ENCODE results near the gene GRM8. TPM values are rescaled to one million over a fixed set of nuclear protein-coding genes. Genes with fewer than 3 reads are reported as not detected.
"Not testable (repeated sequence)": the region's sequence is repeated elsewhere in the genome, so short reads cannot be mapped to it uniquely, and the experiment has no call there.

The GRM8 gene
- total and polyA plus RNA-seq, 8 donors = 0.26 to 0.75 (median 0.44) TPM; not detected in 2

- DNase-seq; H3K27ac ChIP-seq; H3K36me3 ChIP-seq; intact Hi-C loops (cut with DNase I); H3K27me3 ChIP-seq; H3K4me3 ChIP-seq; H3K4me1 ChIP-seq; ATAC-seq; H3K9me3 ChIP-seq: not testable (repeated sequence)
Observed at GRCh38 chr7:126901041-126901765, 351.5 kb downstream of the GRM8 start.

DNA sequence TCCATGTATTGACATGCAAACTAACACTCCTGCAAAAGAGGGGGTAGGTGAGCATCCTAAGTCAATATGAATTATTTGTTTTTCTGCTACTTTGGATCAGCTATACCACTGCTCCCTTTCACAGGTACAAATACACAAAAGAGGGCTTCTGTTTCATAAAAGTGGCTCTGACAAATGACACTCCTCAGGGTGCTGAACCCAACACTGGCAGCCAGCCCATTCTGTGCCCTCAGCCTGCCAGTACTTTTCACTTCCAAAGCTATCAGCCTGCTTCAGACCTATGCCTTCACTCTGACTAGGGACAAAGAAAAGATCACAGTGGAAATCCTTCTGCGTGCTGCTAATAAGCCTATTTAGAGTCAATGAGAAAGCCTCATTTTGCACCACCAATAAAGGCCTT, 364.8 kb downstream of the GRM8 start:
- H3K4me3 ChIP-seq; H3K27me3 ChIP-seq; ATAC-seq; H3K9me3 ChIP-seq; DNase-seq; intact Hi-C loops (cut with DNase I); H3K27ac ChIP-seq; H3K4me1 ChIP-seq; H3K36me3 ChIP-seq: not testable (repeated sequence)

- H3K4me1 ChIP-seq; H3K27me3 ChIP-seq; H3K9me3 ChIP-seq; intact Hi-C loops (cut with DNase I); H3K36me3 ChIP-seq; H3K4me3 ChIP-seq; H3K27ac ChIP-seq; ATAC-seq; DNase-seq: not testable (repeated sequence)
Observed at GRCh38 chr7:126887560-126887959, 365.2 kb downstream of the GRM8 start.

GRCh38 chr7:126882730-126883129, 370.0 kb downstream of the GRM8 start:
- H3K36me3 ChIP-seq; H3K27me3 ChIP-seq; intact Hi-C loops (cut with DNase I); ATAC-seq; H3K4me1 ChIP-seq; H3K27ac ChIP-seq; DNase-seq; H3K4me3 ChIP-seq; H3K9me3 ChIP-seq: not testable (repeated sequence)

DNA sequence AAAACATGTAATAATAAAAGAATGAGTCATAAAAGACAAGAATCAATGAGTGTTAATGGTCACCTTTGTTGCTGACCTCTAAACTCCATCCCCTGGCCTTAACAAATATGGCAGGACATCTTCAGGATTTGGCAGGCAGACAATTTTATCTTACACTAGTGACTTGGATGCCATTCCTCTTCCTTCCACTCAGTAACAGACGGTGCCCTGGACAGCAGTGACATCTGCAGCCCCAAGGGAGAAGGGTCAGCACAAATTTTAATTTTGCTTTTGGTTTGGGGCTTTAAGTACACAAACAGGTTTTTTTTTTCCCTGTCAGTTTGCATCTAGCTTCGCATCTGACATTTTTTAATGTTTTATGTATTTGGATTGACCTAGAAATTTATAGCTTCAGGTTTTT, 370.8 kb downstream of the GRM8 start:
- H3K27ac ChIP-seq; H3K4me3 ChIP-seq; H3K9me3 ChIP-seq; intact Hi-C loops (cut with DNase I); ATAC-seq; H3K36me3 ChIP-seq; H3K27me3 ChIP-seq; H3K4me1 ChIP-seq; DNase-seq: not testable (repeated sequence)

GRCh38 chr7:126881315-126881714, 371.4 kb downstream of the GRM8 start:
- no peaks in the 10 kb centered on the region for H3K4me1 ChIP-seq
- intact Hi-C loops (cut with DNase I) = no loop called here
- no peaks in the 10 kb centered on the region for H3K27me3 ChIP-seq
- no peaks in the 10 kb centered on the region for H3K36me3 ChIP-seq
- ATAC-seq (no peak), DNase-seq (peak in 1 of 4 donors; percentile 2)
- H3K4me3 ChIP-seq = no peak overlapping the region
- H3K9me3 ChIP-seq = no peaks in the 10 kb centered on the region
- TF ChIP-seq, protein P1, sequence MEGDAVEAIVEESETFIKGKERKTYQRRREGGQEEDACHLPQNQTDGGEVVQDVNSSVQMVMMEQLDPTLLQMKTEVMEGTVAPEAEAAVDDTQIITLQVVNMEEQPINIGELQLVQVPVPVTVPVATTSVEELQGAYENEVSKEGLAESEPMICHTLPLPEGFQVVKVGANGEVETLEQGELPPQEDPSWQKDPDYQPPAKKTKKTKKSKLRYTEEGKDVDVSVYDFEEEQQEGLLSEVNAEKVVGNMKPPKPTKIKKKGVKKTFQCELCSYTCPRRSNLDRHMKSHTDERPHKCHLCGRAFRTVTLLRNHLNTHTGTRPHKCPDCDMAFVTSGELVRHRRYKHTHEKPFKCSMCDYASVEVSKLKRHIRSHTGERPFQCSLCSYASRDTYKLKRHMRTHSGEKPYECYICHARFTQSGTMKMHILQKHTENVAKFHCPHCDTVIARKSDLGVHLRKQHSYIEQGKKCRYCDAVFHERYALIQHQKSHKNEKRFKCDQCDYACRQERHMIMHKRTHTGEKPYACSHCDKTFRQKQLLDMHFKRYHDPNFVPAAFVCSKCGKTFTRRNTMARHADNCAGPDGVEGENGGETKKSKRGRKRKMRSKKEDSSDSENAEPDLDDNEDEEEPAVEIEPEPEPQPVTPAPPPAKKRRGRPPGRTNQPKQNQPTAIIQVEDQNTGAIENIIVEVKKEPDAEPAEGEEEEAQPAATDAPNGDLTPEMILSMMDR (IDR thresholded peaks at IDR 0.05) = no peak
- no peak overlapping the region for H3K27ac ChIP-seq

DNA sequence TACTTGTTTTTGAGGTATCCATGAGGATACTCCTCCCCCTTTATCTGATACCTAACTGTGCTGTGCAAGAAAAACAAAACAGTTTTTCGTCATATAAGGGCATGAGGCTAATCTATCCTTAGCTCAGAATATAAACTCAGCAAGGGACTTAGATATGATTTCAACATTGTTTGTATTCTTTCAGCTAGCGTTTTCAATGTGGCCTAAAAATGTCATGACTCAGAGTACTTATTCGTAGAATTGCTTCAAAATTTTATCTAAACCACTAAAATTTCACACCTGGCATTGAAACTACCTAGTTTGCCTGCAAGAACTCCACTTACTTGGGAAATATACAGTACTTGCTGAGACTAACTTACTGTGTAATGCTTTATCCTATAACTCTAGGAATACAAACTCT, 376.2 kb downstream of the GRM8 start:
- intact Hi-C loops (cut with DNase I); H3K27ac ChIP-seq; DNase-seq; H3K4me1 ChIP-seq; H3K9me3 ChIP-seq; ATAC-seq; H3K27me3 ChIP-seq; H3K36me3 ChIP-seq; H3K4me3 ChIP-seq: not testable (repeated sequence)

DNA sequence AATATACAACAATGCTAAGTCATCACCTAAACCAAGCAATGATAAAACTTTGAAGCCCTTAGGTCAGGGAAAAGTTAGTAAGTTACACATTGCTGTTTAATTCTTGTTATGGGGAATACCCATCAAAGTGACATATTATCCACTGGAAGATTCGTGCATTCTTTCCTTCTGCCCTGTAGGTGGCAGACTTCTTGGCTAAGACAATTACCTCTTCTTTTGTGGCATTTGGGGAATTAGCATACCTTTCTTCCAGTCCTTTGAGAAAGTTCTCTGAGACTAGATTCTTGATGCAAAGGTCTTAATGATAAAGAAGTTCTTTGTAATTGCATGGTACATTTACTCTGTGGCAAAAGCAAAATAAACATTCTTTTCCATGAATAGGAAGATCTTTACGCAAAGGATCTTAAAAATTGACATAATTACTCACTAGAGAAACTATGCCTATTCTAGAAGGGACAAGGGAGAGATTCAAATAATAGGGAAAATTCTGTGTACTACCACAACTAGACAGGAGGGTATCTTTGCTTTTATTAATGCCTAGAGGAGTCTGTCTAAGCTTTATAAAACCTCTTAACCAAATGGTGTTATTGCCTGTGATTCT, 395.9 kb downstream of the GRM8 start:
- TF ChIP-seq, protein P1 (IDR thresholded peaks at IDR 0.05) = peak; percentile 19 to 29
- Histone ChIP-seq H3K27me3 (peaks cover 0 to under 1% of the 10 kb centered on the region in 2 donors), H3K4me3 (no peak overlapping the region), H3K27ac (no peak overlapping the region), H3K4me1 (no peaks in the 10 kb centered on the region), H3K36me3 (no peaks in the 10 kb centered on the region), H3K9me3 (no peaks in the 10 kb centered on the region)
- intact Hi-C loops (cut with DNase I) = no loop called here
- DNase-seq = peak in 1 of 4 donors; percentile 3
- ATAC-seq = peak; percentile 40
